SK-N-SH (cell line): Measurements from ENCODE around the gene KCNJ8. TPM values are rescaled to one million over a fixed set of nuclear protein-coding genes. Genes with fewer than 3 reads are reported as not detected.

ENCODE experiments used
- CTCF ChIA-PET: fragments of 300-600, 350-600 bp; formaldehyde crosslinking; extraction: SDS; loops from one replicate; lab custom pipeline; 2021; lab: Yijun Ruan, JAX
- POLR2A ChIA-PET: fragments of 350-600 bp; sonication (Branson Sonifier 250); formaldehyde crosslinking; extraction: SDS; loops from one replicate; lab custom pipeline; 2020; ENCODE audit warnings: antibody characterized with exemption, inconsistent platforms; lab: Yijun Ruan, JAX
- DNase-seq: peaks from one replicate; pipeline ENCODE4 v3.0.0; 2012
- H2AFZ ChIP-seq: fragments of 200-600 bp; sonication (generic); 2 replicates; pipeline ENCODE4 v1.8.1; 2016; ENCODE audit warnings: antibody characterized with exemption, mild to moderate bottlenecking, low read depth
- H3F3A ChIP-seq: fragments of 200-600 bp; sonication (generic); replicated peaks from 2 replicates; pipeline ENCODE3; 2016; ENCODE audit warnings: antibody characterized with exemption, mild to moderate bottlenecking; ENCODE audit not compliant: insufficient read depth
- H3K27ac ChIP-seq, 2 experiments: fragments of 200-500 bp in 1 of 2; fragments of 200-600 bp in 1 of 2; sonication (Bioruptor generic) in 1 of 2; sonication (generic), shearing (Covaris generic) in 1 of 2; 2 replicates each; pipeline versions ENCODE4 v1.5.1 to v1.6.1; 2014 to 2016; ENCODE audit warnings: low read depth in 2 of 2, inconsistent platforms in 1 of 2, low read length in 1 of 2, mild to moderate bottlenecking in 1 of 2, mixed read lengths in 1 of 2
- H3K27me3 ChIP-seq: fragments of 200-600 bp; sonication (generic), shearing (Covaris generic); 2 replicates; pipeline ENCODE4 v1.6.1; 2016; ENCODE audit warnings: mixed run types; ENCODE audit not compliant: insufficient read depth
- H3K36me3 ChIP-seq, 2 experiments: fragments of 200-500 bp in 1 of 2; fragments of 200-600 bp in 1 of 2; sonication (Bioruptor generic) in 1 of 2; sonication (generic) in 1 of 2; replicated peaks in 1 of 2; 2 replicates each; pipeline versions ENCODE3 to v1.5.1; 2014 to 2016; ENCODE audit warnings: low read length in 1 of 2, mild to moderate bottlenecking in 1 of 2; ENCODE audit not compliant: insufficient read depth in 2 of 2, control insufficient read depth in 1 of 2
- H3K4me1 ChIP-seq, 2 experiments: fragments of 200-500 bp in 1 of 2; fragments of 200-600 bp in 1 of 2; sonication (Bioruptor generic) in 1 of 2; sonication (generic), shearing (Covaris generic) in 1 of 2; 2 replicates each; pipeline versions ENCODE4 v1.5.1 to v1.6.1; 2014 to 2016; ENCODE audit warnings: low read depth in 1 of 2, low read length in 1 of 2, mixed run types in 1 of 2; ENCODE audit not compliant: insufficient read depth in 2 of 2, control insufficient read depth in 1 of 2
- H3K4me2 ChIP-seq: fragments of 200-600 bp; sonication (generic), shearing (Covaris generic); 2 replicates; pipeline ENCODE4 v1.6.1; 2017; ENCODE audit warnings: mixed run types
- H3K4me3 ChIP-seq, 2 experiments: fragments of 200-500 bp in 1 of 2; fragments of 200-600 bp in 1 of 2; sonication (Bioruptor generic) in 1 of 2; sonication (generic), shearing (Covaris generic) in 1 of 2; 2 replicates each; pipeline versions ENCODE4 v1.5.1 to v1.8.1; 2014 to 2016; ENCODE audit warnings: low read depth in 2 of 2, inconsistent platforms in 1 of 2, low read length in 1 of 2, mild to moderate bottlenecking in 1 of 2, mixed read lengths in 1 of 2, moderate library complexity in 1 of 2
- H3K79me2 ChIP-seq: fragments of 200-600 bp; sonication (generic); 2 replicates; pipeline ENCODE4 v1.8.1; 2017; ENCODE audit warnings: mild to moderate bottlenecking; ENCODE audit not compliant: insufficient read depth
- H3K9ac ChIP-seq: fragments of 200-600 bp; sonication (generic); 2 replicates; pipeline ENCODE4 v1.6.1; 2017; ENCODE audit warnings: mixed run types
- H3K9me2 ChIP-seq: fragments of 200-600 bp; sonication (generic); 2 replicates; pipeline ENCODE4 v1.6.1; 2017; ENCODE audit warnings: mixed run types
- H3K9me3 ChIP-seq: fragments of 200-600 bp; sonication (generic); 2 replicates; pipeline ENCODE4 v1.6.1; 2017; ENCODE audit warnings: mixed run types, mild to moderate bottlenecking, moderate library complexity
- H4K20me1 ChIP-seq: fragments of 200-600 bp; sonication (generic); 2 replicates; pipeline ENCODE4 v1.6.1; 2017; ENCODE audit warnings: mild to moderate bottlenecking, mixed run types; ENCODE audit not compliant: insufficient read depth
- CHD2 ChIP-seq: fragments of 150-350 bp; IDR thresholded peaks from 2 replicates; pipeline ENCODE4 v1.6.1; 2018; ENCODE audit warnings: low read length; ENCODE audit not compliant: partially characterized antibody
- ELF1 ChIP-seq: IDR thresholded peaks from 2 replicates; pipeline ENCODE4 v1.4.0; 2012
- EP300 ChIP-seq, 2 experiments: IDR thresholded peaks; 2 replicates each; pipeline versions ENCODE4 v1.4.0 to v1.6.1; 2012; ENCODE audit warnings: borderline replicate concordance in 1 of 2, low read depth in 1 of 2, low read length in 1 of 2
- EZH2phosphoT487 ChIP-seq: fragments of 200-600 bp; sonication (generic); IDR thresholded peaks from 2 replicates; pipeline ENCODE4 v1.6.1; 2017; ENCODE audit warnings: low read depth, mixed run types, mild to moderate bottlenecking, antibody characterized with exemption, moderate library complexity, borderline replicate concordance
- FOXJ3 ChIP-seq: sonication (generic); formaldehyde crosslinking; IDR thresholded peaks from 2 replicates; pipeline ENCODE4 v1.5.1; 2020; ENCODE audit warnings: mild to moderate bottlenecking, missing genetic modification reagents
- FOXM1 ChIP-seq: IDR thresholded peaks from 2 replicates; pipeline ENCODE4 v1.4.0; 2012; ENCODE audit warnings: low read depth, mild to moderate bottlenecking
- GATA2 ChIP-seq: sonication (generic); formaldehyde crosslinking; IDR thresholded peaks from 2 replicates; pipeline ENCODE4 v1.5.0; 2020; ENCODE audit warnings: mild to moderate bottlenecking, missing genetic modification reagents
- IRF3 ChIP-seq: fragments of 150-350 bp; IDR thresholded peaks from 2 replicates; pipeline ENCODE4 v1.6.1; 2016; ENCODE audit warnings: mild to moderate bottlenecking, low read depth, low read length
- NRF1 ChIP-seq: IDR thresholded peaks from 2 replicates; pipeline ENCODE4 v1.6.1; 2012; ENCODE audit warnings: low read depth, mild to moderate bottlenecking, low read length
- POLR2AphosphoS5 ChIP-seq: IDR thresholded peaks from 2 replicates; pipeline ENCODE4 v1.6.1; 2012; ENCODE audit warnings: low read depth, low read length
- RAD21 ChIP-seq: IDR thresholded peaks from 2 replicates; pipeline ENCODE4 v1.6.1; 2012; ENCODE audit warnings: mild to moderate bottlenecking, low read length
- RCOR1 ChIP-seq: fragments of 150-350 bp; IDR thresholded peaks from 2 replicates; pipeline ENCODE4 v1.6.1; 2017; ENCODE audit warnings: antibody characterized with exemption, low read length
- REST ChIP-seq: IDR thresholded peaks from 2 replicates; pipeline ENCODE4 v1.6.1; 2012; ENCODE audit warnings: mild to moderate bottlenecking, low read depth, low read length, moderate library complexity
- RFX5 ChIP-seq: IDR thresholded peaks from 2 replicates; pipeline ENCODE4 v1.6.1; 2012; ENCODE audit warnings: mild to moderate bottlenecking, improper control_type of control experiment, low read length
- RXRA ChIP-seq: IDR thresholded peaks from 2 replicates; pipeline ENCODE4 v1.4.0; 2012; ENCODE audit warnings: low read depth, mild to moderate bottlenecking, borderline replicate concordance
- USF1 ChIP-seq: IDR thresholded peaks from 2 replicates; pipeline ENCODE4 v1.4.0; 2012; ENCODE audit warnings: low read depth, borderline replicate concordance
- ZBTB33 ChIP-seq: IDR thresholded peaks from 2 replicates; pipeline ENCODE4 v1.4.0; 2012; ENCODE audit warnings: low read depth, borderline replicate concordance
- WGBS: methylation state at CpG from one replicate; pipeline ENCODE4 v1.1.6; 2017; ENCODE audit warnings: low lambda C conversion rate; 5-methylcytosine and 5-hydroxymethylcytosine counted together
- polyA plus RNA-seq, 3 experiments: library from polyadenylated mRNA; depleted of rRNA; stranded (reverse); fragments of >200 nt; gene quantifications; 2 replicates each; pipeline ENCODE4 v1.2.3, GENCODE V29; 2012
- TF ChIP-seq, protein P1 (sequence below): fragments of 200-600 bp; sonication (generic); IDR thresholded peaks from 2 replicates; pipeline ENCODE4 v1.6.1; 2017; ENCODE audit warnings: antibody characterized with exemption, mild to moderate bottlenecking, moderate library complexity

The KCNJ8 gene
- polyA plus RNA-seq, 1 of the 3 experiments (the other 2 are of a cell fraction) = 0.15 TPM

DNA sequence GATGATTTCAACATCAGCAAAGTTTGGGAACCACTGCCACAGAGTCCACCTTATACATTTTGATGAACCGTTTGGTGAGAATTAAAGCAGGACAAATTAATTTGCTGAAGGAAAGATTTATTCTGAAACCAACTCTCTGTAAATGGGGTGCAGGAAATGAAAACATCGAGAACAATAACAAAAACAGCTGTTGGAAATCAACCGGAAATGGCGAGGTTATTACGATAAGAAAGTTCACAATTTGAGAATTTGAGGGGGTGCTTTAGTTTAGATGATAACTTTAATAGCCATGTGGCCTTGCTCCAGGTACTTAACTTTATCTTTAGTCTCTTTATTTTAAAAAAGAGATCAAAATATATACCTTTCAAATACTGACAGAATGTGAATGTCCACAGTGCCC is 56.7 kb downstream of the KCNJ8 start (continued):
- no peak for TF ChIP-seq RCOR1
- no peak for TF ChIP-seq EP300 (IDR thresholded peaks at IDR 0.05; ENCODE audit: borderline replicate concordance in 1 of 2, low read depth in 1 of 2, low read length in 1 of 2)
- no peak for TF ChIP-seq EZH2phosphoT487
- no peak for TF ChIP-seq GATA2 (CRISPR knock-in tag)

GRCh38 chr12:21715386-21715785 is 59.1 kb downstream of the KCNJ8 start:
- ChIA-PET CTCF (no interaction called here), POLR2A (interaction anchor here (0.7 kb wide), 1 partner anchor 54 kb away, joined by 3 read pairs; no protein-coding TSS in a partner anchor)
- WGBS = 17% methylated on average over 2 of the region's 2 CpGs
- no peaks in the 10 kb centered on the region for H3K79me2 ChIP-seq
- H3K9ac ChIP-seq = no peak overlapping the region
- TF ChIP-seq FOXM1 (no peak), CHD2 (no peak), NRF1 (no peak), POLR2AphosphoS5 (no peak), IRF3 (no peak), RXRA (no peak), GATA2 (CRISPR knock-in tag) (no peak), USF1 (no peak), ELF1 (no peak), EZH2phosphoT487 (no peak), RAD21 (no peak), ZBTB33 (no peak), FOXJ3 (CRISPR knock-in tag) (no peak), REST (no peak), RFX5 (no peak)
- TF ChIP-seq, protein P1, sequence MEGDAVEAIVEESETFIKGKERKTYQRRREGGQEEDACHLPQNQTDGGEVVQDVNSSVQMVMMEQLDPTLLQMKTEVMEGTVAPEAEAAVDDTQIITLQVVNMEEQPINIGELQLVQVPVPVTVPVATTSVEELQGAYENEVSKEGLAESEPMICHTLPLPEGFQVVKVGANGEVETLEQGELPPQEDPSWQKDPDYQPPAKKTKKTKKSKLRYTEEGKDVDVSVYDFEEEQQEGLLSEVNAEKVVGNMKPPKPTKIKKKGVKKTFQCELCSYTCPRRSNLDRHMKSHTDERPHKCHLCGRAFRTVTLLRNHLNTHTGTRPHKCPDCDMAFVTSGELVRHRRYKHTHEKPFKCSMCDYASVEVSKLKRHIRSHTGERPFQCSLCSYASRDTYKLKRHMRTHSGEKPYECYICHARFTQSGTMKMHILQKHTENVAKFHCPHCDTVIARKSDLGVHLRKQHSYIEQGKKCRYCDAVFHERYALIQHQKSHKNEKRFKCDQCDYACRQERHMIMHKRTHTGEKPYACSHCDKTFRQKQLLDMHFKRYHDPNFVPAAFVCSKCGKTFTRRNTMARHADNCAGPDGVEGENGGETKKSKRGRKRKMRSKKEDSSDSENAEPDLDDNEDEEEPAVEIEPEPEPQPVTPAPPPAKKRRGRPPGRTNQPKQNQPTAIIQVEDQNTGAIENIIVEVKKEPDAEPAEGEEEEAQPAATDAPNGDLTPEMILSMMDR = no peak
- H3K27ac ChIP-seq = no peak overlapping the region
- no peaks in the 10 kb centered on the region for H3K27me3 ChIP-seq
- no peak overlapping the region for H2AFZ ChIP-seq
- H3K4me3 ChIP-seq = no peak overlapping the region
- H3K36me3 ChIP-seq = no peaks in the 10 kb centered on the region
- H3K9me2 ChIP-seq = no peaks in the 10 kb centered on the region; the same call in 1 of the 2 replicates
- H3K4me2 ChIP-seq = no peak overlapping the region
- H3K9me3 ChIP-seq = no peaks in the 10 kb centered on the region
- no peaks in the 10 kb centered on the region for H4K20me1 ChIP-seq
- no peaks in the 10 kb centered on the region; a peak in 2 of 4 replicates for H3K4me1 ChIP-seq
- no peak for DNase-seq
- no peaks in the 10 kb centered on the region for H3F3A ChIP-seq
